22Rv1 (cell line): ENCODE data around the gene SMAD9.

Experiments
- H3K27ac ChIP-seq: fragments of 450-650 bp; 2 replicates; pipeline ENCODE4 v1.5.1; 2017
- ZFX ChIP-seq: fragments of 450-650 bp; IDR thresholded peaks from 2 replicates; pipeline ENCODE4 v1.6.1; 2017; ENCODE audit warnings: antibody characterized with exemption, borderline replicate concordance
- TF ChIP-seq, protein P1 (sequence below): fragments of 450-650 bp; IDR thresholded peaks from 2 replicates; pipeline ENCODE4 v1.5.1; 2017; ENCODE audit warnings: mild to moderate bottlenecking

The SMAD9 gene

DNA sequence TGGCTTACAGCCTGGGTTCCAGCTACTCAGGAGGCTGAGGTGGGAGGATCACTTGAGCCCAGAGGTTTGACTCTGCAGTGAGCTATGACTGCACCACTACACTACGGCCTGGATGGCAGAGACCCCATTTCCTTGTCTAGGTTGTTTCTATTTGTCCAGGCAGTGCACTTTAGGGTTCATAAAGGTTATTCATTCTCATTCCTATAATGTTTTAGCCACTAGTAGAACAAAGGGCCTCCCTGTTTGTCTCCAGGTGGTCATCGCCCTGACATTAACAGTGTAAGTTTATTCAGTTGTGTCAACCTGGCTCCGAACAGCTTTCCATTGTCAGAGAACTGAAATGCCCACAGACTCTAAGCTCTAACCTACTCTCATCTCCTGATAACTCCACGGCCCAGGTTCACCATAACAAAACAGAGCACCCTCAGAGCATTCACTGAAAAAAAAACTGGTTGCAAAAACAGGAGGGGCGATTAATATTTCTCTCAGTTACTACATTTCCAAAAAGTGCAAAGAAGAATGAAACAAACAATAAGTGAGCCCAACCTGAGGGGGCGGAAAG lies 37.1 kb downstream of the SMAD9 start:
- no peak overlapping the region for H3K27ac ChIP-seq
- TF ChIP-seq ZFX, result no peak
- TF ChIP-seq, protein P1, sequence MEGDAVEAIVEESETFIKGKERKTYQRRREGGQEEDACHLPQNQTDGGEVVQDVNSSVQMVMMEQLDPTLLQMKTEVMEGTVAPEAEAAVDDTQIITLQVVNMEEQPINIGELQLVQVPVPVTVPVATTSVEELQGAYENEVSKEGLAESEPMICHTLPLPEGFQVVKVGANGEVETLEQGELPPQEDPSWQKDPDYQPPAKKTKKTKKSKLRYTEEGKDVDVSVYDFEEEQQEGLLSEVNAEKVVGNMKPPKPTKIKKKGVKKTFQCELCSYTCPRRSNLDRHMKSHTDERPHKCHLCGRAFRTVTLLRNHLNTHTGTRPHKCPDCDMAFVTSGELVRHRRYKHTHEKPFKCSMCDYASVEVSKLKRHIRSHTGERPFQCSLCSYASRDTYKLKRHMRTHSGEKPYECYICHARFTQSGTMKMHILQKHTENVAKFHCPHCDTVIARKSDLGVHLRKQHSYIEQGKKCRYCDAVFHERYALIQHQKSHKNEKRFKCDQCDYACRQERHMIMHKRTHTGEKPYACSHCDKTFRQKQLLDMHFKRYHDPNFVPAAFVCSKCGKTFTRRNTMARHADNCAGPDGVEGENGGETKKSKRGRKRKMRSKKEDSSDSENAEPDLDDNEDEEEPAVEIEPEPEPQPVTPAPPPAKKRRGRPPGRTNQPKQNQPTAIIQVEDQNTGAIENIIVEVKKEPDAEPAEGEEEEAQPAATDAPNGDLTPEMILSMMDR, result no peak

DNA sequence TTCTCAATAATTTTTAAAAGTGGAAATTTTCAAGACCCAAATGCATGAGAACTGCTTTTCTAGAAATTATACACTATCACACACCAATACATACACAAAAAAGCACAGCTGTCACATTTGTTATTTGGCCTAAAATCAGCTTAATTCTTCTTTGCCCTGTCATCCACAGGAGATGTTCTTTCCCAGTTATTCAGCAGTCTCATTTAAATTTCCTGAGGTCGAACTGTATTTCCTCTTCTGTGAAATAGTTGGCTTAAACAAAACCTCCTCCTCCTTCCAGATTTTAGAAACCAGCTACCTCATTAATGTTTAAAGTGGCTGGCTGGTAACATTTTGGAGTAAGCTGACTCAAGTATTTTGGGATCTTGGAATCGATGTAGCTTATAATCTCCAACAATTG lies 39.1 kb downstream of the SMAD9 start:
- H3K27ac ChIP-seq, result no peak overlapping the region
- no peak for TF ChIP-seq ZFX
- TF ChIP-seq, protein P1, result no peak

DNA sequence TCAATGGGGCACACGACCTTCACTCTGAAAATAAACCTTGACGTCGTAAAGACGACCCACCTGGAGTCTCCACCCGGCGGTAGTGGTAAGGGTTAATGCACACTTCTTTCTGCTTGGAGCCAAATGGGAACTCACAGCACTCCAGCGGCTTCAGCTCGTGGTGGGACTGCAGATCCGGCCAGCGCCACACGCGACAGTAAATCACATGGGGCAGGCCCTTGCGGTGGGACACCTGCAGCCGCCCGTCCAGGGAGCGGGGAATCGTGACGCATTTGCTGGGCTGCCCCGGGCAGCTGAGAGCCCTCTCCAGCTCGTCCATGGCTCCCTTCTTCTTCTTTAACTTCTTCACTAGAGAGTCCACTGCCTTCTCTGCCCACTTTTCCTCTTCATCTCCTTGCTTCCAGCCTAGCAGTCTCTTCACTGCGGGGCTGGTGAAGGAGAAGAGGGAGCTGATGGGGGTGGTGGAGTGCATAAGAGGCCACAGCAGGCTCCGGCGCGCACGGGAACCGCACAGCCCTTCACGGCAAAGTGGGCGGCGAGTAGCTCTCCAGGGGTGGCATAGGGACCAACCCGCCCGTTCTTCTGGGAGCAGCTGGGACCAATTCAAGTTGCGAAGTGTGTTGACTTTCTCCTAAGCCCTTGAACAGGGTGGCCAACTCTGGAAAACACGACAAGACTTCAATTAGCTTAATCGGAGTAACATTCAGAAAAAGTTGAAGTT lies 40.7 kb downstream of the SMAD9 start:
- TF ChIP-seq, protein P1, result no peak
- H3K27ac ChIP-seq, result no peak overlapping the region

DNA sequence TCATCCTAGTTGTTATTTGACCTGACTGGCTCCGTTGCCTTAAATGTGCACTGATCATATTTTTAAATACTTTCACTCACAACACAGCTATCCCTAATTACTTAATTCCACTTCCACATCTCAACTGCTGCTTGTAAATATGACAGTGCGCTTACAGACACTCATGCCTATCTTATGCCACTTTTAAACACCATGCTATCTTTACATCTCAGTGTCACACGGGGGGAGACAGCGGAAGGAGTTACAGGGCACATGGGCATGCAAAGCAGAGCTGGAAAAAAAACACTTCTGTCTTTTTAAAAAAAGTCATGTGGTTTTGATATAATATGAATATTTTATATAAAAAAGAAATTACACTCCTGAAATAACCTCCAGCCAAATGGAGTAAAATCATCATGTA lies 44.1 kb downstream of the SMAD9 start:
- H3K27ac ChIP-seq, result no peak overlapping the region
- TF ChIP-seq, protein P1, result no peak
- TF ChIP-seq ZFX, result no peak

DNA sequence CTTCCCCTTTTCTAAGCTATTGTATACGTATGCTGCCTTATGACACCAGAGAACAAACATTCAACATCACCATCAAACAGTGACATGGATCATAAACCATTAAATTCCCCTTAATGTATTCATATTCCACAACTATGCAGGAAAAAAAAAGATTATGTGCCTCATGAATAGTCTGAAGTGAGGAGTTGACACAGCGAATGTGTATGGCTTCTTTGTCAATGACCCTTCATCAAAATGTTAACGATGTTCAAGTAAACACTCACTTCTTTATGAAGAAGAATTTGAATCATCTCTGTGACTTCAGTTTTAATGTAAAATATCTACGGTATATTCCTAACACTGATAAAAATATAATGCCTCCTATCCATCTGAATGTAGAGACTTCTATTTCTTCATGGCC lies 44.6 kb downstream of the SMAD9 start:
- TF ChIP-seq ZFX, result no peak
- TF ChIP-seq, protein P1, result no peak
- H3K27ac ChIP-seq, result no peak overlapping the region

DNA sequence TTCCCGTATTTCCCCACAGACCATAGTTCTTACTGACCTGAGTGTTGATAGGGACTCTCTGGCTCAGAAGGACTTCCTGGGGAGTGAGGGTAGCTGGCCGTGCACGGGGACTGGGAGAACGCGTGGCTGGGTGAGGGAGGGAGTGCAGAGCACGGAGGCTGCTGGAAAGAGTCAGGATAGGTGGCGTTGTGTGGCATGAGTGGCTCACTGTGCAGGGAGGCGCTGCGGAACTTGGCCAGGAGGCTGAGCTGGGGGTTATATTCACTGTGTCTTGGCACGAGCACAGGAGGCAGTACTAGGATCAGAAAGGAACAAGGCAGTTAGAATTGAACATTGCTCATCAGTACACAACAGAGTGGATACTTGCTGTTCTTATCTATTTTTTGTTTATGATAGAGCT lies 47.4 kb downstream of the SMAD9 start:
- TF ChIP-seq ZFX, result no peak
- TF ChIP-seq, protein P1, result no peak
- no peak overlapping the region for H3K27ac ChIP-seq

DNA sequence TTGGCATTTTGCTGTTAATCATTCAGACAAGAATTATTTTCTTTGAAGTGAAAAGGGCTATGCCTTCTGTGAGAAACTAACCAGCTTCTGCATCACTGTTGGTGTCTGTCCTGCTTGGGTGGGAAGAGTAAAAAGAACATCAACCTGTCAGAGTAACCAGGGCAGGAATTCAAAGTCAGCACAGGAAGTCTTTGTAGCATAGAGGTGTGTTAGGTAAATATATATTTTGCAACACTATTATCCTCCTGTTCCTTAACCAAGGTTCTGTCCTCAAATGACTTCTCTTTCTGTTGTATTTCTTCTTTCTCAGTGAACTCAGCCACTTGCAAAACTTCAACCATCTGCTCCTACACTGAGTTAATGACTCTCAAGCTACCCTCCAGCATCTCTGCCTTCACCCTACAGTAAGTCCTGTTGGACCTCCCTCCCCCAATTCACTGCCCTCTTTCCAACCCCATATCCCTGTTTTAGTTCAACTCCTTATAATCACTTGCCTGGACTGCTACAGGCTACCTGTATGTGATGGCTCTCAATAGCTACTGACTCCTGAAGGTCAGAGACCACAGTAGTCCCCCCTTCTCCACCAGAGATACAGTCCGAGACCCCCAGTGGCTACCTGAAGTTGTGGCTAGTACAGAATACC lies 49.9 kb downstream of the SMAD9 start:
- no peak for TF ChIP-seq ZFX
- no peak overlapping the region for H3K27ac ChIP-seq
